ENCODE measurements around the gene PRR5.
"Not testable (repeated sequence)": the region's sequence is repeated elsewhere in the genome, so short reads cannot be mapped to it uniquely, and the experiment has no call there.

Gene PRR5

DNA sequence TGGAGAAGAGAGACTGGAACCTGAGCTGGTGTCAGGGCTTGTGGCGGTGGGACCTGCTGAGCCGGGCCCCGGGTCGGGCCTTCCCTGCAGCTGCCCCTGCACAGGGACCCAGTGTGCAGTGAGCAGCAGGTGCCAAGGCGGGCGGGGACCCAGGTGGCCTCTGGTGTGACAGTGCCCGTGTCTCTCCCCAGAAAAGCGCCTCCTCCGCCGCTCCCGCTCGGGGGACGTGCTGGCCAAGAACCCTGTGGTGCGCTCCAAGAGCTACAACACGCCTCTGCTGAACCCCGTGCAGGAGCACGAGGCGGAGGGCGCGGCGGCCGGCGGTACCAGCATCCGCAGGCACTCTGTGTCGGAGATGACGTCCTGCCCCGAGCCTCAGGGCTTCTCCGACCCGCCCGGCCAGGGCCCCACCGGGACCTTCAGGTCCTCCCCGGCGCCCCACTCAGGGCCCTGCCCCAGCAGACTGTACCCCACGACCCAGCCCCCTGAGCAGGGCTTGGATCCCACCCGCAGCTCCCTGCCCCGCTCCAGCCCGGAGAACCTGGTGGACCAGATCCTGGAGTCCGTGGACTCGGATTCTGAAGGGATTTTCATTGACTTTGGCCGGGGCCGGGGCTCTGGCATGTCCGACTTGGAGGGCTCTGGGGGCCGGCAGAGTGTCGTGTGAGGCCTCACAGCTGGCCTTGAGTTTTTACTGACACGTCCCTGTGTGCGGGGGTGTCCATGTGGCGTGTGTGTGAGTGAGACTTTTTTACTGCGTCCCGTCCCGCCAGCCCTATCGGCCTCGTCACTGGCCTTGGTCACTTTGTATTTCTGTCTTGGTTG, 34.8 kb downstream of the PRR5 start:
- DNase-seq: no peak

DNA sequence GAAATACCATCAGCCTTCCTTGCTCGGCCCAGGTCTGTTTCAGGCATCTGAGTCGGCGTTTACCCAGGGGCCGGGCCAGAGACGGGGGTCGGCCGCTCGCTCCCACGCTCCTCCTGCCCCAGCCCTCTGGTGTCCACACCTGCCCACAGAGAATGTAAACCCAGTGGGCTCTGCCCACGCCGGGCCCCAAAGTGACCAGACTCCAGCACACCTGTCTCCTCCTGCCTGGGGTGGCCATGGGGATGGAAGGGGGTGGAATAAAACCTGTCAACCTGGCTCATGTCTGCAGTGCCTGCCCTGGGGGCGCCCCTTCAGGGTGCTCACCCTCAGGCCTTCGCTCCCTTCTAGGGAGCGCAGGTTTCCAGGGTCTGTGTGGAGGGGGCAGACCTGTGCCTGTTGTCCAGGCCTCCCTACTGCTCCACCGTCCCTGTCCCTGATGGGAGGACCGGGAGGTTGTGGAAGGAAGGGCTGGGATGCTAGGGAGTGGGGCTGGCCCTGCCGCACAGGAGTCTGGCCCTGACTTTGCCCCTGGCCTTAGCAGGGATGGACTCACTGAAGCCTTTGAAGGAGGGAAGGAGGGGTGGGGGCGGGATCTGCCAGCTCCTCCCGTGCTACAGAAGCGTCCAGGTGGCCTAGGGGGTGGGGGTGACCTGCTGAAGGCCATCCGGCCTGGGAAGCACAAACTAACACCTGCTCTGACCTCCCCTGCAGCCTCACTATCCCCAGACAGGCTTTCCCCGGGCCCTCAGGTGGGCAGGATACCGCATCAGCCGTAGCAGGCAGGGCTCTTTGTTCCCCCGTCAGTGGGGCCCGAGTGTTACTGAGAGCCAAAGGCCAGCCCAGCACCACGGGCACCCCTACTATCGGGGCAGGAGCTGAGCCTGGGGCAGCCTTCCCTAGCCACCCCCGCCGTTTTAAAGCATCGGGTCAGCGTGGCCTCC, 35.7 kb downstream of the PRR5 start:
- no peak for DNase-seq

DNA sequence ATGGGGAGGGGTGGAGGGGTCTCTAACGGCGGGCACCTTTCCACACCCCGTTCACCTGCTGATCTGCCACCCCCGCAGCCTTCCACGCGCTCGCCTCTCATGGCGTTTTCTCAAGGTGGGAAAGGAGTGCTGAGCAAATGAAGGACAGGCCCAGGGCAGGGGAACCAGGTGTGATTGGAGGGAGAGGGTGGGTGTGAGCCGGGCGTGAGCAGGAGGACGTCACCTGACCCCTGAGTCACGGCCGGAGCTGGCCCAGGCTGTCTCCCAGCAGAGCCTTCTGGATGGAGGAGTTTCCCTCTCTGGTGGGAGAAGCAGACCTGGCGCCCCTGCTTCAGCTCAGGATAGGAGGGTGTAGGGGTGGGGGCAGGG, 36.3 kb downstream of the PRR5 start:
- no peak for DNase-seq

DNA sequence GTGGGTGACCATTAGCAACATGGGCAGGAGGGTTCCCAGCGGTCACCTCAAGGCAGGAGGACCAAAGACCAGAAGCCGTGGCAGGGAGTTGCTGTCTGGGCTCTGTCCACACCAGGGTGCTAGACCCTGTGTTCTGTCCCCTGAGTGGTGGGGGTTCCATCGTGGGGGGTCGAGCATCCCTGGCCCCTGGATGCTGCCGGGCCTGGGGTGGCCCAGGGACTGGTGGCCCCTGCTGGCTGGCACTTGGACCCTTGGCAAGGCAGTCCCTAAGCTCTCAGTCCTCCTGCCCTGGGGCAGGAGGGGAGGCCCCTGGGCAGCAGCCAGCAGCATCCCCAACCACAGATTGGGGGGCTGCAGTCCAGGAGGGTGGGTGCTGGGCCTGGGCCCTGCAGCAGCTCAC, 37.0 kb downstream of the PRR5 start:
- DNase-seq: no peak

DNA sequence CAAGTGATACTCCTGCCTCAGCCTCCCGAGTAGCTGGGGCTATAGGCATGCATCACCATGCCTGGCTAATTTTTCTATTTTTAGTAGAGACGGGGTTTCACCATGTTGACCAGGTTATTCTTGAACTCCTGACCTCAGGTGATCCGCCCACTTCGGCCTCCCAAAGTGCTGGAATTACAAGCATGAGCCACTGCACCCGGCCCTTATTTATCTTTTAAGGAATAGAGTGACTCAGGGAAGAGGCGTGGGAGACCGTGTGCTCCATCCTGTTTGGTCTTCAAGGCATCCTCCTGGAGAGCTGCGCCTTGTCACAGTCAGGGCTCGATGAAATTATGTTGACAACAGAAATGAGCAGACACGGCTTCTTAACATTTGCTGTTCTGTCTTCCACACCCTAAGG, 37.7 kb downstream of the PRR5 start:
- DNase-seq: not testable (repeated sequence)

DNA sequence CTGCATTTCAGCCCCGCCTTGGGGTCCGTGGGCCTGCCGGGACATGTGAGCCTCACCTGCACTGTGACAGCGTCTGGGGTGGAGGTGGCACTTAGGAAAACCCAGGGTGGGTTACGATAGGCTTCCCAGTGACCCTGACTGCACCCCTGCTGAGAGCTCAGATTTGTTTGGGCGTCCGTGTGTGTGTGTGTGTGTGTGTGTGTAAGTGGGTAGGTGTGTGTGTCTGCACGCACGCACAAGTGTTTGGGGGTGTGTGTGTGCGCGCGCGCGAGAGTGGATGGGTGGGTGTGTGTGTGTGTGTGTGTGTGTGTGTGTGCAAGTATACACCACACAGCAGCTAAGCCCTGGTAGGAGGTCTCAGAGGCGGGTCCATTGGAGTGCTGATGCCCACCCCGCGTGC, 38.3 kb downstream of the PRR5 start:
- DNase-seq: no peak

DNA sequence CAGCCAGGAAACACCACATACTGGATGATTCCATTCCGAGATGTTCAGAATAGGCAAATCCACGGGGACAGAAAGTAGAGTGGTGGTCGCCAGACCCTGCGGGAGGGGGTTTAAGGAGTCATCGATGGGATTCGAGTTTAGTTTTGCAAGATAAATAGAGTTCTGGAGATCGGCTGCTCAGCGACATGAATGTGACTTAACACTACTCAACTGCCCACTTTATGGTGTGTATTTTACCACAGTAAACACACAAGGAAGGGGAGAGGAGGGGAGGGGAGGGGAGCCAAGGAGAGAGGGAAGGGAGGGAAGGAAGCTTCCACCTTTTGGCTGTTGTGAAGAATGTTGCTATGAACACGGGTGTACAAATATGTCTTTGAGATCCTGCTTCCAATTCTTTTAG, 39.9 kb downstream of the PRR5 start:
- DNase-seq: no peak

DNA sequence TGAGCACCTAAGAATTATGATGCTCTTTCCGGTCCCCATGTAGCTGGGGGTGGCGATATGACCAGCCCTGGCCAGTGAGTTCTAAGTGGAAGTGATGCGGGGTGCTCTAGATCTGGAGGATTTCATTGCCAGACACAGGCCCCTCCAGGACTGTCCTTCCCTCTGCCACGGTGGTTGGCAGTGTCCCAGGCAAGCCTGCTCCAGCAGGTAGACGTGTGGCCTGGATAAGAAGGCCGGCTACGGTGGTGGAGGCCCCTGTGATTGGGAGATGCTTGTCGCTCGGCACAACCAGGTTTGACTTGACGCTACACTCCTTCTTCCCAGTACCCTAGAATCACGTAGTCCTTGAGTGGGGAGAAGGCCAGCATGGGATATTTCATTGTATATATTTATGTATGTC, 41.2 kb downstream of the PRR5 start:
- DNase-seq: no peak

DNA sequence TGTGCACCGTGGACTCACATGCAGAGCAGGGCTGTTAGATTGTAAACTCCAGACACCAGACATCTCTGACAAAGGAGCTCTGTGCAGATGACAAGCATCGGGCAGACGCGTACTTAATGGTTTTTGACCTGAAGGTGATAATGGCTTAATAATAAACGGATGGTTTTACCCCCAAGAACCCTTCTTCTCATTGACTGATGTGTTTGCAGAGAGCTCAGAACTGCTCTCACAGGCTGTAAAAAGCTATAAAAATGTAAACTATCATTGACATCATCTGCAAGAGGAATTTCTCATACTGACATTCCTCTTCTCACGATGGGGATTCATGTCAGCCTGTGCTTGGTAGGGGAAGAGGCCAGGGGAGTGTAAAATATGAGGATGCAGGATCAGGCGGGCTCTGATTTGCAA, 41.8 kb downstream of the PRR5 start:
- DNase-seq: no peak

DNA sequence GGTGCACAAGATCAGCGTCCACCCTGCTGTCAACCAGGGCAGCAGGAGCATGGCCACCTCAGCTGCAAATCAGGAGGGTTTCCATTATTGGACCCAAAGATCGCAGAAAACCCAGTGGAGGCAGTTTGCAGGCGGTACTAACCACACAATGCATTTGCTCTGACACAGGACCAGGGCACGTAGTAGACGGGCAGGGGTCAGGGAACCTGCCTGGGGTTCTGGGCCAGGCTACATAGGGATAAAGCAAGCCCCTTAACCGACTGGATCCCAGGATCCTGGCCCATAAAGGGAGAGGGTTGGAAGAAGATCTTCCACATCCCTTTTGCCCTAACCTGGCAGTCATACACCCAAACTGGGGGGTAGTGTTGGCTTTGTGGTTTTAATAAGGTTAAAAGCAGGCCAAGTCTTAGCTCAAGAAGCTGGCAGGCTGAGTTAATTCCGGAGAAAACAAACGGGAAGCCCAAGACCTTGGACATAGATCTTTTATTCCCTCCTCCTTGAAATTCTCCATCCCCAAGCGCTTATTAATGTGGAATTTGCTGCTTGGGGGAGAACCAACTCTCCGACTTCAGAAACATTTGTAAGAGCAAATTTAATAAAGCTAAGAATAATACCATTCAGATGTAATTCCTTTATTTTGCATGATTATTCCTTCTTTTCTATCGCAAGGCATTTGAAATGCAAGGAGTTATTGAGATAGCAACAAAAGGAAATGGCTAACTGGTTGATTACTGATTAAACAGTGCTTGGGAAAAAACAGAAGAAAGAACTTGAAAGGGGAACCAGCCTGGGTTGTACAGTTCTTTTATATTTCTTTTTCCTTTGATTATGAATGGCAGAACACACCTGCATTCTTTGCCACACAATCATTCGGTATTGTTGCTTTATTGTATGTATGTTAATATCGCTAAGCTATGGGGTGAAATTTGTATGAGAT, 44.1 kb downstream of the PRR5 start:
- DNase-seq: no peak

DNA sequence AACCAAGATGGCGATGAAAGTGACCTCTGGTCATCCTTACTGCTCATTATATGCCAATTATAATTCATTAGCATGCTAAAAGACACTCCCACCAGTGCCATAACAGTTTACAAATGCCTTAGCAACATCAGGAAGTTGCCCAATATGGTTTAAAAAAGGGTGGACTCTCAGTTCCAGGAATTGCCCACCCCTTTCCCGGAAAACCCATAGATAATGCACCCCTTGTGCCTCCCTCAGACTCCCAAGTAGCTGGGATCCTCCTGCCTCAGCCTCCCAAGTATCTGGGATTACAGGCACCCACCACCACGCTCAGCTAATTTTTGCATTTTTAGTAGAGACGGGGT, 45.8 kb downstream of the PRR5 start:
- DNase-seq: not testable (repeated sequence)

DNA sequence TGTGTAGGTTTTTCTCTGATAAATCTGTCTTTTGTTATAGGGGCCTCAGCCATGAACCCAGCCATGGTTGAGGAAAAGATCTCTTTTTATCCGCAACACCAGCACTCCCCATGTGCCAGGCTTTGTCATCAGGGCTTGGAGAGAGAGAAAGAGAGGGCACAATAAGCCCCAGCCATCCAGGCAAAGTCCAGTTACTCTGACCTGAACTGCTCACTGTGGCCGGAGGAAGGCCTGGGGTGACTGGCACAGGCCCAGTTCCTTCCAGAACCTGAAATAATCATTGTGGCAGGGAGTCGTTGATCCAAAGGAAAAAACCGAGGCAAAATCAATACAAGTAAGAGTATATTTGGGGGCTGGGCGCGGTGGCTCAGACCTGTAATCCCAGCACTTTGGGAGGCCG, 46.5 kb downstream of the PRR5 start:
- no peak for DNase-seq

DNA sequence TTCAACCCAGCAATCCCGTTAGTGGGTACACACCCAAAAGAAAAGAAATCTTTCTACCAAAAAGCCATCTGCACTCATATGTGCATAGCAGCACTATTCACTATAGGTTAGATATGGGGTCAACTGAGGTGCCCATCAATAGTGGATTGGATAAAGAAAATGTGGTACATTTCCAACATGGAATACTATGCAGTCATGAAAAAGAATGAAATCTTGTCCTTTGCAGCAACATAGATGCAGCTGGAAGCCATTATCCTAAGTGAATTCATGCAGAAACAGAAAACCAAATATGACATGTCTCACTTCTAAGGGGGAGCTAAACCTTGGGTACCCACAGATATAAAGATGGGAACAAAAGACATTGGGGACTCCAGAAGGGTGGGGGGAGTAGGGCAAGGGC, 48.5 kb downstream of the PRR5 start:
- DNase-seq: no peak

DNA sequence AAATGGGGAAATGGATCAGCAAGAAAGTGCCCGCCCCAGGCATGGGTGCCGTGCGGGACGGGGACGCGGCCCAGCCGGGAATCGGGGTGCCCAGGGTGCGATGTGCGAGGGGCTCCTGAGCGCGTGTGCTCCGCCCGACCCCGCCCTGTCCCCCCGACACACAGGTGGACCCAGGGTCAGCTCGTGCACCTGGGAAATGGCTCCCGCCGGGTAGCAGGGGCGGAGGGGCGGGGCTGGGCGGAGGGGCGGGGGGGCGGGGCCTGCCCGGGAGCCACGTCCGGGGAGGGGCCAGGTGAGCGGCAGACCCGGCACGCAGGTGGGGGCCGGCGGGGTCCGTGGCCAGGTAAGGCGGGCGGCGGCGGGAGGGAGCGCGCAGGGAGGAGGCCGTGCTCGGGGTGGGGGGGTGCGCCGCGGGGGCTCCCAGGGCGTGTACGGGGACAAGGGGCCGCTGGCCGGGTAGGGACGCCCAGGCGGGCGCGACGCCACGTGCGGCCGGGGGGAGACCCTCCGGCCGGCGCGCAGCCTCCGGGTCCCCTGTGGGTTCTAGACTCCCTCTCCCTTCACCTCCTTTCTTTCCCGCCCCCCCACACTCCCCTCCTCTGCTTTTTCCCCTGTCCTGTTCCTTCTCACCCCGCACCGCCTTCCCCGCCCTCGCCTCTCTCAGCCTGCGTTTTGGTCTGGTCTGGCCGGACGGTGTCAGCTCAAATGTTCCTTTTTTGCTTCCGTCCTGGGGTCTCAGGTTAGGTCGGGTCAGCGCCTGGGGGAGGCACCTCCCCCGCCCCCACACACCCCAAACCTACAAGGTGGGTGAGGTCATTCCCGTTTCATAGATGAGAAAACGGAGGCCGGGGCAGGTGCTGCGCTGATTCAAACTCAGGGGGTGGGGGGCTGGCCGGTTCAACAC, 50.5 kb downstream of the PRR5 start, which contains the start of gene ARHGAP8:
Gene ARHGAP8 (plus strand): TSS at position 291 of the 904 bp plus-strand sequence. CDS start 33,953 bp downstream, outside the sequence.
- DNase-seq: peak; percentile 26

DNA sequence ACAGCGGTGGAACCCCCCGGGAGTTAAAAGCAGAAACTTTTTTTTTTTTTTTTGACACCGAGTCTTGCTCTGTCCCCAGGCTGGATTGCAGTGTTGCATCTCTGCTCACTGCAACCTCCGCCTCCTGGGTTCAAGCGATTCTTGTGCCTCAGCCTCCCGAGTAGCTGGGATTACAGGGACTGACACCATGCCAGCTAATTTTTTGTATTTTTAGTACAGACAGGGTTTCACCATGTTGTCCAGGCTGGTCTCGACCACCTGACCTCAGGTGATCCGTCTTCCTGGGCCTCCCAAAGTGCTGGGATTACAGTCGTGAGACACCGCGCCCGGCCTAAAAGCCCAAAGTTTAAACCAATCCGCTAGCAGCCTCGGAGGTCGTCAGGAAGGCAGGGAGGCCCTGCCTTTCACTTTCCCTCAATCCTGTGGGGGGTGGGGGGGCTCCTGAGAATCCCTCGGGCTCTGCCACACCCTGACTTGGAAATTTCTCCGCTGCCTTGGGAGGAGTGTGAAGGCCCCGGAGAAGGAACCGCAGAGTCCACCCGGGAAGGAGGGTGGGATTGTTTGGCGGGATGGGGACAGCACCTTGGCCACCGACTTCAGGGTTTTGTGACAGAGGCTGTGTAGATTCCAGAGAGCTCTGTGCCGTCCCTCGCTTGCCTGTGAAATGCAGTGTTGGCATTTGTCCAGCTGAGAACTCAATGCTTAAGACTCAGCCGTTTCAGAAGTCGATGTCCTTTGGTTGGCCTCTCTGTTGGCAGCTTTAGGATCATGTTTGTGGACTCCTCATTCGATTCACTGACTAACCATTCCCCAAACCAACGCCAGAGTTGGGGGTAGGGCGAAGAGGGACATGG, 51.4 kb downstream of the PRR5 start:
- DNase-seq: no peak

DNA sequence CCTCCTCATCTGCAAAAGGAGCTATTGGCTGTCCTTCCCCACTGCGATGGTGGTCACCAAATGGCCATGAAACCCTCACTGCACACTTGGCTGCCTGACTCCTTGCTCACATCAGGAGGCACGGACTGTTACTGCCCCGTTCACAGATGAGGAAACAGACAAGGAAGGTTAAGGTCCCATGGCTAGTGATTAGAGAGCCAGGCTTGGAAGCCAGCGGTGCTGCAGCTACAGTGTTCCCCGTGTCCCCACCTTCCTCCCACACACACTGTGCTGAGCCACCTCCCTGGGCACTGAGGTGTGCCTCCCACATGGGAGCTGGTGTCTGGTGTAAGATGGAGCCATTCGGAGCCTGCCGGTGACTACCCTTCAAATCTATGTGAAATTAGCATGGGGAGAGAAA, 53.0 kb downstream of the PRR5 start:
- DNase-seq: no peak

DNA sequence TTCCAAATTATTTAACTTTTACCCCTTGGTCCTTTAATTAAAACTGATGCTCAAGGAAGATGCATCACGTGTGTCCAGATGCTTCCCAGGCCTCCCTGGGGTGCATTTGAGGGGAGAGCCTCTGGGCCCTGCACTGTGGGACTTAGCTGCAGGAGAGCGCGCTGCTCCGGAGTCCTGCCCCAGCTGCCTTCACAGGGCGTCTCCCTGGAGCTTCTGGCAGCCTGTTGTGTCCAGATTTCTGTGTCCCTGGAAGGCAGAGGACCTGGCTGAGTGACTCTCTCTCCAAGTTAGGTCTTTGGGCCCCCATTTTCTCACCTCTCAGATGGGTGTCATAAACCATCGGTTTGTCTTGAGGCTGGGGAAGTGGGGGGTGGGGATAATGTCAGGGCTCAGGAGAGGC, 53.4 kb downstream of the PRR5 start:
- no peak for DNase-seq

DNA sequence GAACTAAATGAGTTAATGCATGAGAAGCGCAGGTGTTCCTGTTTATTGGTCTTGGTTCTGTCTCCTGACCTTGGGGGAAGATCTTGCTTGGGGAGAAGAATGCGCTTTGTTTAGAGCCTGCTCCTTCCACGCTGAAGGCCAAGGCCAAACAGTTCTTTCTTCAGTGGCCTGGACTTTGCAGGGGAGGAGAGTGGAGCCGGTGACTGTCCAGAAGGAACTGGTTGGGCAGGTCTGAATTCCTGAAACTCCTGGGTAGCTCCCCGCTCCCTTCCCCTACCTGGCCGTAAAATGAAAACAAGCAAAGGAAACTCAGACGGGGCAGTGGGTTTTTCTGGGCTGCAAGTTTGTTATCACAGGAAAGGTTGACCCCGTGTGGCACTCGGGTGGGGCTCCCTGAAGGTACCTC, 54.0 kb downstream of the PRR5 start:
- DNase-seq: no peak

DNA sequence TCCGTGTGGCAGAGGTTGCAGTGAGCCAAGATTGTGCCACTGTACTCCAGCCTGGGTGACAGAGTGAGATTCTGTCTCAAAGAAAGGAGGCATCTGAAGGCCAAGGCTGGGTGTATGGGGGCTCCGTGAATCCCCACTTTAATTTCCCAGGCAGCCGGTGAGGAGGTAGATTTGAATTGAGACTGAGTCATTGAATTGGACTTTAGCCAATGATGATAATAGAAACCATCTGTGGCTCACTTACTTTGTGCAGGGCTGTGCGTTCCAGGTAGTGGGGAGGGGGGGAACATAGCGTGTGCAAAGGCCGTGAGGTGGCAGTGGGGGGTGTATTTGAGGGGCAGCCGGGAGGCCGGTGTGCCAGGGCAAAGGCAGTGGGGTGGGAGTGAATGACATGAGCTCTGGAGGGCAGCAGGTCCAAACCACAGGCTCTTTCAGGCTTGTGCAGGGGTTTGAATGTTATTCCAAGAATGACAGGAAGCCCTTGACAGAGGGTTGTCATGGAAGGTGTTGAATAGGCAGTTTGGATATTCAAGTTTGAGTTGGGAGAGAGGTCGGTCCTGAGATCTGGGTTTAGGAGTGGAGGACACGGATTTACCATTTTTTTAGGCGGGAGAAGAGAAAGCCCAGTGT, 56.5 kb downstream of the PRR5 start:
- no peak for DNase-seq

DNA sequence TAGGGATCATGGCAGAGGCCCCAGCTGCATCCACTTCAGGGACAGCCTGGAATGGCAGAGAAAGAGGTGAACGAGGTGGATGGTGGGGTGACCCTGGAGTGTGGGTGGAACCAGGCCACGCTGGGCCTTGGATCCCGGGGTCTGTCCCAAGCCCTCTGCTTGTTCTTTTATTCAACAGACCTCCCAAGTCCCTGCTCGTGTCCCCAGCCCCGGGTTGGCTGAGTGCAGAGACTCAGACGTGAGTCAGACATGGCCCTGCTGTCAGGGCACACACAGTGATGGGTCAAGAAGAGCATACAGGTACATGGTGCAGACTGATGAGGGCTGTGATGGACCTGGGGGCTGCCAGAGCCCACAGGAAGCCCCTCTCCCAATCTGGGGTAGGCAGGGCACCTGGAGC, 57.0 kb downstream of the PRR5 start:
- no peak for DNase-seq

Measured in stimulated activated CD4-positive, alpha-beta T cell treated with anti-CD3 and anti-CD28 coated beads, Interleukin-15, amount 100 ng/mL, for 24 hours (primary cell).